Ovary (tissue), 3 donors: ENCODE data around the gene P4HA2.

Experiments
- EP300 ChIP-seq: sonication (generic); formaldehyde crosslinking; IDR thresholded peaks from one replicate; pipeline ENCODE4 v1.6.1; 2017; ENCODE audit warnings: antibody characterized with exemption
- POLR2A ChIP-seq: fragments of 450-650 bp; IDR thresholded peaks from one replicate; pipeline ENCODE4 v1.6.1; 2017; ENCODE audit warnings: antibody characterized with exemption, mild to moderate bottlenecking, moderate library complexity
- TF ChIP-seq, protein P1 (sequence below), 3 donors: fragments of 450-650 bp in 2 of 3; fragments of 200-600 bp in 1 of 3; IDR thresholded peaks; one replicate each; pipeline versions ENCODE4 v1.5.1 to v1.8.0; 2016 to 2022; ENCODE audit warnings: antibody characterized with exemption in 3 of 3, mild to moderate bottlenecking in 1 of 3
- donor health status: DM: no; HTN: no; CAD: no.

DNA sequence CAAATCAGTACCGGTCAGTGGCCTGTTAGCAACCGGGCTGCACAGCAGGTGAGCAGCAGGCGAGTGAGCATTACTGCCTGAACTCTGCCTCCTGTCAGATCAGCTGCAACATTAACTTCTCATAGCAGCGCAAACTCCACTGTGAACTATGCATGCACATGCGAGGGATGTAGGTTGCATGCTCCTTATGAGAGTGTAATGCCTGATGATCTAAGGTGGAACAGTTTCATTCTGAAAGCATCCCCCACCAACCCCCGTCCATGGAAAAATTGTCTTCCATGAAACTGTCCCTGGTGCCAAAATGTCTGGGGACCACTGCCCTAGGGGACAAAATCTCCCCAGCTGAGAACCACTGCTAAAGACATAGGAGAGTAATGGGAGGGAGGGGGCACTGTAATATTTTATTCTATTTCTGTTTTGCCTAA lies 51.1 kb downstream of the P4HA2 start:
- TF ChIP-seq, protein P1, sequence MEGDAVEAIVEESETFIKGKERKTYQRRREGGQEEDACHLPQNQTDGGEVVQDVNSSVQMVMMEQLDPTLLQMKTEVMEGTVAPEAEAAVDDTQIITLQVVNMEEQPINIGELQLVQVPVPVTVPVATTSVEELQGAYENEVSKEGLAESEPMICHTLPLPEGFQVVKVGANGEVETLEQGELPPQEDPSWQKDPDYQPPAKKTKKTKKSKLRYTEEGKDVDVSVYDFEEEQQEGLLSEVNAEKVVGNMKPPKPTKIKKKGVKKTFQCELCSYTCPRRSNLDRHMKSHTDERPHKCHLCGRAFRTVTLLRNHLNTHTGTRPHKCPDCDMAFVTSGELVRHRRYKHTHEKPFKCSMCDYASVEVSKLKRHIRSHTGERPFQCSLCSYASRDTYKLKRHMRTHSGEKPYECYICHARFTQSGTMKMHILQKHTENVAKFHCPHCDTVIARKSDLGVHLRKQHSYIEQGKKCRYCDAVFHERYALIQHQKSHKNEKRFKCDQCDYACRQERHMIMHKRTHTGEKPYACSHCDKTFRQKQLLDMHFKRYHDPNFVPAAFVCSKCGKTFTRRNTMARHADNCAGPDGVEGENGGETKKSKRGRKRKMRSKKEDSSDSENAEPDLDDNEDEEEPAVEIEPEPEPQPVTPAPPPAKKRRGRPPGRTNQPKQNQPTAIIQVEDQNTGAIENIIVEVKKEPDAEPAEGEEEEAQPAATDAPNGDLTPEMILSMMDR (IDR thresholded peaks at IDR 0.05) = no peak
- no peak for TF ChIP-seq POLR2A
- no peak for TF ChIP-seq EP300
